GM19324 (cell line): ENCODE measurements around the gene FAM83F.

Source experiments
- ATAC-seq: cut with Tn5 transposase; IDR thresholded peaks from one replicate; pipeline ENCODE4 v1.9.1; 2021; ENCODE audit warnings: mild to moderate bottlenecking, moderate library complexity; ENCODE audit not compliant: unreplicated experiment, low FRiP score

The FAM83F gene

GRCh38 chr22:40030758-40031095, 36.0 kb downstream of the FAM83F start:
- no peak for ATAC-seq

- ATAC-seq, result no peak
These were observed 37.2 kb downstream of the FAM83F start for GRCh38 chr22:40031766-40032470.

GRCh38 chr22:40033586-40034380, 39.0 kb downstream of the FAM83F start:
- no peak for ATAC-seq

- no peak for ATAC-seq
These were observed 40.6 kb downstream of the FAM83F start for GRCh38 chr22:40035351-40035750.

- ATAC-seq, result no peak
These were observed 41.4 kb downstream of the FAM83F start for GRCh38 chr22:40036126-40036525.

GRCh38 chr22:40036591-40037225, 42.0 kb downstream of the FAM83F start:
- no peak for ATAC-seq

GRCh38 chr22:40037320-40037719, 42.6 kb downstream of the FAM83F start:
- ATAC-seq, result no peak

- no peak for ATAC-seq
These were observed 44.8 kb downstream of the FAM83F start for GRCh38 chr22:40039482-40040115.

- no peak for ATAC-seq
These were observed 46.2 kb downstream of the FAM83F start for GRCh38 chr22:40040927-40041326.

GRCh38 chr22:40041366-40042137, 46.8 kb downstream of the FAM83F start:
- ATAC-seq, result no peak

- no peak for ATAC-seq
These were observed 47.6 kb downstream of the FAM83F start for GRCh38 chr22:40042312-40042711.

GRCh38 chr22:40043081-40043480, 48.3 kb downstream of the FAM83F start:
- no peak for ATAC-seq

- no peak for ATAC-seq
These were observed 49.0 kb downstream of the FAM83F start for GRCh38 chr22:40043793-40044101.

GRCh38 chr22:40044102-40044869, 49.5 kb downstream of the FAM83F start:
- ATAC-seq, result peak; percentile 89

- ATAC-seq, result peak; percentile 28
These were observed 50.4 kb downstream of the FAM83F start for GRCh38 chr22:40044870-40045834.

GRCh38 chr22:40046126-40046525, 51.4 kb downstream of the FAM83F start:
- ATAC-seq, result no peak

- ATAC-seq, result peak; percentile 79
These were observed 55.5 kb downstream of the FAM83F start for GRCh38 chr22:40050258-40050657.

- no peak for ATAC-seq
These were observed 56.6 kb downstream of the FAM83F start for GRCh38 chr22:40051322-40051721.

GRCh38 chr22:40053460-40053859, 58.7 kb downstream of the FAM83F start:
- no peak for ATAC-seq
